NCI-H128 (cell line): ENCODE data around the gene PRSS21.

Experiments used
- DNase-seq: peaks from one replicate; lab custom pipeline; 2025; ENCODE audit not compliant: unreplicated experiment; lab: John Stamatoyannopoulos, UW

Gene PRSS21

GRCh38 chr16:2804728-2805127 is 12.3 kb upstream of the PRSS21 start:
- DNase-seq, result no peak

- no peak for DNase-seq
These were observed 10.8 kb upstream of the PRSS21 start for GRCh38 chr16:2806286-2806685.

- DNase-seq, result no peak
These were observed 8.9 kb upstream of the PRSS21 start for GRCh38 chr16:2808181-2808580.

- no peak for DNase-seq
These were observed 7.8 kb upstream of the PRSS21 start for GRCh38 chr16:2809149-2809760.

GRCh38 chr16:2810651-2811050 is 6.4 kb upstream of the PRSS21 start:
- DNase-seq, result no peak

- no peak for DNase-seq
These were observed 5.2 kb upstream of the PRSS21 start for GRCh38 chr16:2811703-2812471.

GRCh38 chr16:2813771-2814221 is 3.2 kb upstream of the PRSS21 start:
- no peak for DNase-seq

- DNase-seq, result no peak
These were observed 2.3 kb upstream of the PRSS21 start for GRCh38 chr16:2814551-2815298.

GRCh38 chr16:2815299-2815771 is 1.7 kb upstream of the PRSS21 start:
- DNase-seq, result no peak

- no peak for DNase-seq
These were observed 569 bp downstream of the PRSS21 start for GRCh38 chr16:2817340-2818271.

- DNase-seq, result no peak
These were observed 1.3 kb downstream of the PRSS21 start for GRCh38 chr16:2818272-2818876.

GRCh38 chr16:2819179-2819938 is 2.3 kb downstream of the PRSS21 start:
- DNase-seq, result no peak

- no peak for DNase-seq
These were observed 3.1 kb downstream of the PRSS21 start for GRCh38 chr16:2819939-2820835.

GRCh38 chr16:2820836-2821486 is 3.9 kb downstream of the PRSS21 start:
- no peak for DNase-seq

- DNase-seq, result no peak
These were observed 4.6 kb downstream of the PRSS21 start for GRCh38 chr16:2821487-2822157.

- no peak for DNase-seq
These were observed 5.1 kb downstream of the PRSS21 start for GRCh38 chr16:2822158-2822495.

- no peak for DNase-seq
These were observed 5.5 kb downstream of the PRSS21 start for GRCh38 chr16:2822496-2822895.

- no peak for DNase-seq
These were observed 7.6 kb downstream of the PRSS21 start for GRCh38 chr16:2824626-2825025.
